HG03060 (cell line): ENCODE results near the gene CNOT6.
"Not testable (repeated sequence)": the region's sequence is repeated elsewhere in the genome, so short reads cannot be mapped to it uniquely, and the experiment has no call there.

Source experiments
- ATAC-seq: cut with Tn5 transposase; IDR thresholded peaks from one replicate; pipeline ENCODE4 v1.9.1; 2021; ENCODE audit warnings: low read depth, moderate number of reproducible peaks; ENCODE audit not compliant: unreplicated experiment

CNOT6 gene

GRCh38 chr5:180515974-180516373, 21.8 kb downstream of the CNOT6 start:
- not testable (repeated sequence) for ATAC-seq

- no peak for ATAC-seq
Observed at GRCh38 chr5:180516440-180516839, 22.3 kb downstream of the CNOT6 start.

GRCh38 chr5:180519098-180519497, 24.9 kb downstream of the CNOT6 start:
- no peak for ATAC-seq

- ATAC-seq = no peak
Observed at GRCh38 chr5:180521101-180521500, 26.9 kb downstream of the CNOT6 start.

GRCh38 chr5:180521591-180521990, 27.4 kb downstream of the CNOT6 start:
- ATAC-seq = no peak

- no peak for ATAC-seq
Observed at GRCh38 chr5:180522330-180522729, 28.2 kb downstream of the CNOT6 start.

- ATAC-seq = no peak
Observed at GRCh38 chr5:180523629-180524466, 29.7 kb downstream of the CNOT6 start.

- ATAC-seq = no peak
Observed at GRCh38 chr5:180525399-180525798, 31.2 kb downstream of the CNOT6 start.

GRCh38 chr5:180526269-180526668, 32.1 kb downstream of the CNOT6 start:
- ATAC-seq = no peak

- ATAC-seq = no peak
Observed at GRCh38 chr5:180527659-180528058, 33.5 kb downstream of the CNOT6 start.

GRCh38 chr5:180531036-180531585, 36.9 kb downstream of the CNOT6 start:
- ATAC-seq = not testable (repeated sequence)

- ATAC-seq = no peak
Observed at GRCh38 chr5:180532268-180532667, 38.1 kb downstream of the CNOT6 start.

GRCh38 chr5:180533845-180534244, 39.7 kb downstream of the CNOT6 start:
- ATAC-seq = no peak

GRCh38 chr5:180535573-180535972, 41.4 kb downstream of the CNOT6 start:
- no peak for ATAC-seq

- peak; percentile 92 for ATAC-seq
Observed at GRCh38 chr5:180540050-180540694, 46.0 kb downstream of the CNOT6 start.

GRCh38 chr5:180541710-180542109, 47.5 kb downstream of the CNOT6 start:
- no peak for ATAC-seq

GRCh38 chr5:180545248-180545647, 51.1 kb downstream of the CNOT6 start:
- ATAC-seq = no peak

GRCh38 chr5:180548563-180548962, 54.4 kb downstream of the CNOT6 start:
- no peak for ATAC-seq

- ATAC-seq = no peak
Observed at GRCh38 chr5:180553530-180553929, 59.4 kb downstream of the CNOT6 start.

GRCh38 chr5:180555168-180555921, 61.2 kb downstream of the CNOT6 start:
- ATAC-seq = no peak

- no peak for ATAC-seq
Observed at GRCh38 chr5:180557217-180557809, 63.1 kb downstream of the CNOT6 start.
